GM12892 (cell line): ENCODE data around the gene CRYBG3.
"Not testable (repeated sequence)": the region's sequence is repeated elsewhere in the genome, so short reads cannot be mapped to it uniquely, and the experiment has no call there.

Experiments
- DNase-seq: peaks from one replicate; pipeline ENCODE4 v3.0.0; 2011; ENCODE audit not compliant: insufficient read length
- FAIRE-seq: peaks from 2 replicates; lab custom pipeline; 2011; peaks lifted over from hg19 to GRCh38; lab: Jason Lieb, UNC
- POLR2A ChIP-seq: IDR thresholded peaks from 2 replicates; pipeline ENCODE4 v1.6.1; 2011; ENCODE audit warnings: low read depth, low read length, control low read depth
- POLR2AphosphoS5 ChIP-seq: IDR thresholded peaks from 2 replicates; pipeline ENCODE4 v1.6.1; 2011; ENCODE audit warnings: low read depth, low read length, control low read depth
- TAF1 ChIP-seq: IDR thresholded peaks from 2 replicates; pipeline ENCODE4 v1.6.1; 2011; ENCODE audit warnings: low read depth, mild to moderate bottlenecking, control low read depth, low read length, borderline replicate concordance

The CRYBG3 gene

GRCh38 chr3:97883736-97884135 lies 61.9 kb downstream of the CRYBG3 start:
- FAIRE-seq (no peak), DNase-seq (no peak)
- TF ChIP-seq TAF1 = no peak
- no peak for TF ChIP-seq POLR2A
- TF ChIP-seq POLR2AphosphoS5 = no peak

DNA sequence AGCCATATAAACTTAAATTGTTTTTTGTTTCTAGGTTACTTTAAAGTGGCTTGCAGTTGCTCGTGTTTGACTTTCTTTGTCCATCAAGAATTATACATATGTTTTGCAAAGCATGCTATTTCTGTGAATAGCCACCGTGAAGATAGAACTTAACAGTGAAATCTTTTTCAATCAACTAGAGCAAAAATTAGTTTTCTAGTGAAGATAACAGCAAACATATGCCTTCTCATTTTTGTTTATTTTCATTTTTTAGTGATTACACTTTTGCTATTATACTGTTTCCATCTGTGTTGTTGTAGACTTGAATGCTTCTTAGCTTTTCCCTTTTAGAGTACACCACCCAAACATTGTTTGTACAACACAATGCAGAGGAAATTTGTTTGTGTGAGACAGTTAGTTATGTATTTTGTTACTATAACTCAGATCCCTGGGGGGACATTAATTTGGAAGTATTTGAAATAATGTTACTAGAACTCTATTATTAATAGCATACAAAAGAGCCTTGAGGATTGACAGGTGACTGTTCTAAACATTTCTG lies 62.8 kb downstream of the CRYBG3 start:
- TF ChIP-seq POLR2AphosphoS5 = no peak
- TF ChIP-seq POLR2A = no peak
- TF ChIP-seq TAF1 = no peak
- no peak for DNase-seq
- no peak for FAIRE-seq

DNA sequence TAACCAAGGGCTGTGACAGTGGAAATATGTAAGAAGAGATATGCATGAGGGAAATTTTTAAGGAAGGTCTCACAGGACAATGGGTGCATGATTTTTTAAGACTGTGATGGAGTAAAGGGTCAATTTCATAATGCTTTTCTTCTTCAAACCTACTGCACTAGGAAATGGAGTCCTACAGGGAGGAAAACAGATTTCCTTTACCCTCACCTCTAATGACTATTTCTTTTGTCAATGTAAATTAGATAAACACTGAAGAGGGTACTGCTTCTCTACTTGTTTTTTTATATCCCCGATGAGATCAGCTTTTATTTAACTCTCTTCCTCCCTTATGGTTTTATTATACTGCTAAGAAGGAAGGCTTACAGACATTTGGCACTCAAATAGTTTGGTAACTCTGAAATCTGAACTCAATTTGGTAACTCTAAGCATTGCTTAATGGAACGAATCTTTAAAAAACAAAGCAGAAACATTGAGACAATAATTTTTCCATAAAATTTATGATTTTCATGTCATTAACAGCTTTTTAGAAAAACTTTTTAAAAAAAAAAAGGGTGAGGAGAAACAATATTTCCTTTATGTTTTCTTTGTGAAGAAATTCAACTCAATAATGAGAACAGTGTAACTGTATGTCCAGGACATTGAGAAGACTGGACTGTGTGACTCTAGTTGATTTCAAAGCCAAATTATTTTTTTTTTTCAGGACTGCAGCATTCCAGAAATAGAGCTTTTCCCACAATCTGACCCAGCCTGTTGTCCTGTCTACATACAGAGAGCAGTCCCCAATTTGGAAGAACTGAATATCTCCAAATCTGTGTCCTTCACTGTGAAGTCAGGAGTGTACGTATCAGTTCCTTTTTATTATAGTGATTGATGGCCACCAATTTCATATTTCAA lies 64.4 kb downstream of the CRYBG3 start:
- TF ChIP-seq POLR2AphosphoS5 = no peak
- no peak for TF ChIP-seq TAF1
- TF ChIP-seq POLR2A = no peak
- no peak for DNase-seq
- no peak for FAIRE-seq

DNA sequence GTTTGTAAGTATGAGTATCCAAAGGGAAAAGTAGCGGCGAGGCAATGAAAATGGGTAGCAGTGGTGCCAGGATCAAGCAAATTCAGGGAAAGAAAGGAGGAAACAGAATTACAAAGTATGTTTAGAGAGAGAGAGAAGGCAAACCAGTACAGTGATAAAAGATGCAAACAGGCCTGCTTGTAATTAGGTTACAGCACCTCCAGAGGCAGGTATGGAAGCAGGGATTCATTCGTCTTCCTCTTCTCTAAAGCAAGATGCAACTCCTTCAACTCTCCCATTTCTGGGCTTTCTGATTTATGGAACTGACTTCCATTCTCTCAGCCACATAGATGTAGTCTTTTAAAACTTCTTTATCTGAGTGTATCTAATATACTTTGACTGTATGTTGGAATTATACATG lies 68.0 kb downstream of the CRYBG3 start:
- TF ChIP-seq POLR2AphosphoS5 (no peak), POLR2A (no peak), TAF1 (no peak)
- FAIRE-seq (no peak), DNase-seq (no peak)

- DNase-seq (no peak), FAIRE-seq (no peak)
- no peak for TF ChIP-seq POLR2A
- no peak for TF ChIP-seq TAF1
Observed at GRCh38 chr3:97892852-97893251, 71.0 kb downstream of the CRYBG3 start.

DNA sequence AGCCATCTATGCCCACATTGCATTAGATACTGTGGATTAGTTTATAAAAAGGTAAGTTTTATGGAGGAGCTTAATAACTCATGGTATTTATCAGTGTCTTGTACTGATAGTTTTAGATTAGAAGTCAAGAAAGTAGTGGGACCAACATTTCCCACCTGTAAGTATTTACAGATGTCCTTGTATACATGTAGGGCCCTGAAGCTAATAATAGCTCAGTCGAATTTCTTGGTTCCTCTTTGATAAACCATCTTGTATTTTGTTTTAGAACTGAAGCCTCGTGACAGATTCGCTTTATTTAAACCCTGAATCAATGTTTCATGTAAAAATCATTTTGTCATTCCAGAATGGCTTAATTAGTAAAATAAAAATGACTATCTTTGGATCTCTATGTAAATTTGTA lies 73.4 kb downstream of the CRYBG3 start:
- no peak for TF ChIP-seq POLR2A
- TF ChIP-seq POLR2AphosphoS5 = no peak
- no peak for FAIRE-seq
- DNase-seq = no peak

DNA sequence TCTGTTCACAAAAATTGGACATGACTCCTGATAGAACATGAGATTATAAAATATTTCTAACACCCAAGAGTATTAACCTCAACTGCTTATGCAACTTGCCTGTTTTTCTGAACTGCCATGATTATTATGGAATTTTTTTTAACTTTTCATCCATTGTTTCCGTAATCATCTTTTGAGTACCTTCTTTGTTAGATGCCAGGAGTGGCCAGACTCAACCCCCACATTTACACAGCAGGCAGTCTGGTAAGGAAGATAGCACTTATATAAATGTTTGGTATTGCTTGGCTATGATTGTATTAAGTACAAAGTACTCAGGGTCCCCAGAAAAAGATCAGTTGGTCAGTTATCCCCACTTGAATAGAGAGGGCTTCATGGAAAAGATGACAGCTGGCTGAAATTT lies 74.3 kb downstream of the CRYBG3 start:
- no peak for FAIRE-seq

GRCh38 chr3:97896547-97896946 lies 74.7 kb downstream of the CRYBG3 start:
- FAIRE-seq (no peak), DNase-seq (no peak)
- no peak for TF ChIP-seq POLR2A
- TF ChIP-seq POLR2AphosphoS5 = no peak
- no peak for TF ChIP-seq TAF1

More for the DNA sequence above, 74.3 kb downstream of the CRYBG3 start:
- DNase-seq = no peak
- TF ChIP-seq POLR2AphosphoS5 = no peak
- TF ChIP-seq POLR2A = no peak
- no peak for TF ChIP-seq TAF1

DNA sequence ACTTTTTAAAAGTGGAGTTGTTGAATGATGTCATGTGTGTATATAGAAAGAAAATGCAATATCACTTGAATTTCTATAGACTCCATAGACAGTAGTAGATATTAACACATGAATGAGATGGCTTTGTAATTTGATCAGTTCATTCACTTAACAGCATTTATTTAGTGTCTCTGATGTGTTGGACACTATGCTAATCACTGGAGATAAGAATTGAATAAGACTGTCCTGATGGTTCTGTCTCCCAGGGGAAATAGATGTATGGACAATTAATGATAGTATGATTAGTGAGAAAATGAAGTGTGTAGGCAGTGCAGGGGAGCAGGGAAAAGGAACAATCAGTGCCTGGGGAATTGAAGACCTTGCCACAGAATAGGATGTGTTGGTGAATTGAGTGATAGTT lies 77.5 kb downstream of the CRYBG3 start:
- FAIRE-seq (no peak), DNase-seq (no peak)
- no peak for TF ChIP-seq TAF1
- TF ChIP-seq POLR2A = no peak
- no peak for TF ChIP-seq POLR2AphosphoS5

DNA sequence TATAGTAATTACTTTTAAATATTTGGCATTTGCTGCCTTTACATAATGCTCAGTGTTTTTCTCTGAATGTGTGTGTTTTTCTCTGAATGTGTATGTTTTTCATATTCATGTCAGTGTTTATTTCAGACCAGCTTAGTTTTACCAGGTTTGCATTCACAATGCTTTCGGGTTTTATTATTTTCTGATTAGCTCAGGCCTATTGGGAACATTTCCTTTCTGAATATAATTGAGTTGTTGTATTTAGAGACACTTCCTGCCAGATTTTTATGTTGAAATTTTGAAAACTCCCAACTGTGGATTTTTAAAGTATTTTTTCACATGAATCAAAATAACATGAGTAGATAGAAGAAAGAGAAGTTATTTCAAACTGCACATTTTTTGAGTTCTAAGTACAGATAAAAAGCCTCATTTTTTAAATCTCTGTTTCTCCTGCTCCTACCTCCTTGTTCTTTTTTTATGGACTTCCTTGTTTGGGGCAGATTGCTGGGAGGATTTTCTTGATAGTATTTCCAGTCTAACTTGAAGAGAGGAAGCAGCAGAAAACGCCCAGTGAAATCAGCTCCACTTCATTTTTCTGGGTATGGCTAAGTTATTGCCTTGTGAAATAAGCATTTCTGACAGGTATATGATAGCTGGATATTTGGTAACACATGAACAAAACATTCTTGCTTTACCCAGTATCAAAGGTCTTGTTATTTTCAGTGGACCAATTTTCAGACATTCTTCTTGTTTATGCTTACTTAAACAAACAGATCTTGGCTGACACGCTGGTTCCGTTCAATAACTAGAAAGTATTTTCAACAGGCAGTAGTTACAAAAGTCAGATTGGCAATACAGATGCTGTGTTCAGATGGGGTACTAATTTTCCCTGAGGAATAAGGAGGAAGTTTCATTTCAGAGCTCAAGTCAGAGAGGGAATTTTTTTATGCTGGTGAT lies 79.8 kb downstream of the CRYBG3 start:
- peak; percentile 42 for FAIRE-seq
- no peak for DNase-seq
- TF ChIP-seq TAF1 = no peak
- TF ChIP-seq POLR2A = no peak
- TF ChIP-seq POLR2AphosphoS5 = no peak

DNA sequence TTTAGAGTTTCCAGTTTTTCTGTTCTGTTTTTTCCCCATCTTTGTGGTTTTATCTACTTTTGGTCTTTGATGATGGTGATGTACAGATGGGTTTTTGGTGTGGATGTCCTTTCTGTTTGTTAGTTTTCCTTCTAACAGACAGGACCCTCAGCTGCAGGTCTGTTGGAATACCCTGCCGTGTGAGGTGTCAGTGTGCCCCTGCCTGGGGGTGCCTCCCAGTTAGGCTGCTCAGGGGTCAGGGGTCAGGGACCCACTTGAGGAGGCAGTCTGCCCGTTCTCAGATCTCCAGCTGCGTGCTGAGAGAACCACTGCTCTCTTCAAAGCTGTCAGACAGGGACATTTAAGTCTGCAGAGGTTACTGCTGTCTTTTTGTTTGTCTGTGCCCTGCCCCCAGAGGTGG lies 88.0 kb downstream of the CRYBG3 start:
- DNase-seq, FAIRE-seq: not testable (repeated sequence)

DNA sequence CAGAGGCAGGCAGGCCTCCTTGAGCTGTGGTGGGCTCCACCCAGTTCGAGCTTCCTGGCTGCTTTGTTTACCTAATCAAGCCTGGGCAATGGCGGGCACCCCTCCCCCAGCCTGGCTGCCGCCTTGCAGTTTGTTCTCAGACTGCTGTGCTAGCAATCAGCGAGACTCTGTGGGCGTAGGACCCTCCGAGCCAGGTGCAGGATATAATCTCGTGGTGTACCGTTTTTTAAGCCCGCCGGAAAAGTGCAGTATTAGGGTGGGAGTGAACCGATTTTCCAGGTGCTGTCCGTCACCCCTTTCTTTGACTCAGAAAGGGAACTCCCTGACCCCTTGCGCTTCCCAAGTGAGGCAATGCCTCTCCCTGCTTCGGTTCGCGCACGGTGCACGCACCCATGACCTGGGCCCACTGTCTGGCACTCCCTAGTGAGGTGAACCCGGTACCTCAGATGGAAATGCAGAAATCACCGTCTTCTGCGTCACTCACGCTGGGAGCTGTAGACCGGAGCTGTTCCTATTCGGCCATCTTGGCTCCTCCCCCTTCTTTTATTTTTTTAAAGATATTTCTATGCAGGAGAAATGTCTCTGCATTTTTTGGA lies 88.5 kb downstream of the CRYBG3 start:
- FAIRE-seq = not testable (repeated sequence)

More for the DNA sequence above, 88.5 kb downstream of the CRYBG3 start:
- DNase-seq = not testable (repeated sequence)
